K562 (cell line): Measurements from ENCODE around the gene C2CD2L. TPM values are rescaled to one million over a fixed set of nuclear protein-coding genes. Genes with fewer than 3 reads are reported as not detected.

ENCODE experiments used
- ASH1L ChIP-seq: fragments of 450-650 bp; IDR thresholded peaks from 2 replicates; pipeline ENCODE4 v1.6.1; 2018; ENCODE audit warnings: borderline replicate concordance, mild to moderate bottlenecking, low read depth; ENCODE audit not compliant: partially characterized antibody
- CGGBP1 ChIP-seq: fragments of 250-450 bp; sonication (Bioruptor Pico); IDR thresholded peaks from 2 replicates; pipeline ENCODE4 v1.9.0; 2021; ENCODE audit warnings: mild to moderate bottlenecking
- FOXK1 ChIP-seq: sonication (generic); formaldehyde crosslinking; IDR thresholded peaks from 2 replicates; pipeline ENCODE4 v1.8.0; 2022; ENCODE audit warnings: missing genetic modification reagents, mild to moderate bottlenecking, borderline replicate concordance
- GABPB2 ChIP-seq: fragments of 250-450 bp; sonication (Bioruptor Pico); conservative IDR thresholded peaks from 2 replicates; pipeline ENCODE4 v1.5.1; 2021; ENCODE audit warnings: mild to moderate bottlenecking
- HCFC1 ChIP-seq: IDR thresholded peaks from 2 replicates; pipeline ENCODE4 v1.6.1; 2012; ENCODE audit warnings: low read depth, low read length, improper control_type of control experiment
- KAT8 ChIP-seq: fragments of 450-650 bp; IDR thresholded peaks from 2 replicates; pipeline ENCODE4 v1.6.1; 2016; ENCODE audit warnings: low read depth, mild to moderate bottlenecking
- MAFF ChIP-seq: IDR thresholded peaks from 2 replicates; pipeline ENCODE4 v1.6.1; 2012; ENCODE audit warnings: low read length, improper control_type of control experiment
- MAFG ChIP-seq: fragments of 450-650 bp; conservative IDR thresholded peaks from 2 replicates; pipeline ENCODE4 v1.6.1; 2016; ENCODE audit warnings: missing genetic modification characterization, missing compliant biosample characterization
- MAZ ChIP-seq, 2 experiments: fragments of 450-650 bp in 1 of 2; sonication (generic) in 1 of 2; formaldehyde crosslinking; IDR thresholded peaks in 1 of 2; conservative IDR thresholded peaks in 1 of 2; 2 replicates each; pipeline versions ENCODE4 v1.4.0 to v1.5.0; 2020; ENCODE audit warnings: mild to moderate bottlenecking in 1 of 2, missing genetic modification reagents in 1 of 2
- MIER1 ChIP-seq: fragments of 450-650 bp; IDR thresholded peaks from 2 replicates; pipeline ENCODE4 v1.6.1; 2016; ENCODE audit warnings: antibody characterized with exemption, mild to moderate bottlenecking, low read depth
- NCOA1 ChIP-seq: fragments of 450-650 bp; IDR thresholded peaks from 2 replicates; pipeline ENCODE4 v1.6.1; 2016; ENCODE audit warnings: low read depth
- NCOA2 ChIP-seq, 2 experiments: fragments of 450-650 bp; IDR thresholded peaks; 2 replicates each; pipeline ENCODE4 v1.6.1; 2018; ENCODE audit warnings: mild to moderate bottlenecking in 2 of 2, moderate library complexity in 1 of 2; ENCODE audit not compliant: partially characterized antibody in 2 of 2
- NFE2L1 ChIP-seq: fragments of 450-650 bp; IDR thresholded peaks from 2 replicates; pipeline ENCODE4 v1.6.1; 2016; ENCODE audit warnings: missing genetic modification characterization, low read depth, mild to moderate bottlenecking, missing compliant biosample characterization, moderate library complexity, borderline replicate concordance
- SMC3 ChIP-seq: conservative IDR thresholded peaks from 2 replicates; pipeline ENCODE4 v1.6.1; 2011; ENCODE audit warnings: low read depth, low read length, improper control_type of control experiment; ENCODE audit not compliant: insufficient read depth
- USF2 ChIP-seq: sonication (generic); formaldehyde crosslinking; IDR thresholded peaks from 2 replicates; pipeline ENCODE4 v1.5.0; 2020; ENCODE audit warnings: missing genetic modification reagents
- ZBTB12 ChIP-seq: fragments of 250-450 bp; sonication (Bioruptor Pico); IDR thresholded peaks from 2 replicates; pipeline ENCODE4 v1.4.0; 2020
- ZNF184 ChIP-seq: sonication (generic); formaldehyde crosslinking; IDR thresholded peaks from 2 replicates; pipeline ENCODE4 v1.5.0; 2020; ENCODE audit warnings: missing genetic modification reagents
- ZNF778 ChIP-seq: fragments of 450-650 bp; formaldehyde crosslinking; IDR thresholded peaks from 2 replicates; pipeline ENCODE4 v1.4.0; 2020; ENCODE audit warnings: mild to moderate bottlenecking, moderate library complexity
- polyA plus RNA-seq, 8 experiments: library from polyadenylated mRNA; depleted of rRNA in 4 of 8; stranded (reverse) in 5 of 8; unstranded in 3 of 8; fragments of >200 nt; fragmentation: Nextera tagmentation in 2 of 8; fragmentation: Illumina TruSeq in 1 of 8; extraction: Ambion mirVana in 2 of 8; extraction: Trizol in 1 of 8; gene quantifications; 2 replicates each; pipeline versions ENCODE4 v1.2.1 to v1.2.3, GENCODE V29; 2011 to 2014; ENCODE audit warnings: inconsistent platforms in 1 of 8, missing spikeins in 1 of 8
- total RNA-seq, 7 experiments: library from RNA; depleted of rRNA in 6 of 7; stranded (reverse); fragments of >200 nt in 6 of 7; fragmentation: Illumina TruSeq in 2 of 7; extraction: Trizol in 2 of 7; gene quantifications; 2 replicates each; pipeline versions ENCODE4 v1.2.1 to v1.2.3, GENCODE V29; 2011 to 2021; ENCODE audit warnings: low replicate concordance in 1 of 7
- TF ChIP-seq, protein P1 (sequence below): fragments of 250-450 bp; sonication (Bioruptor Pico); IDR thresholded peaks from 2 replicates; pipeline ENCODE4 v1.5.0; 2021; ENCODE audit warnings: mild to moderate bottlenecking, borderline replicate concordance
- TF ChIP-seq, protein P2 (sequence below): sonication (generic); formaldehyde crosslinking; IDR thresholded peaks from 2 replicates; pipeline ENCODE4 v1.8.1; 2023; ENCODE audit warnings: mild to moderate bottlenecking, missing genetic modification reagents
- TF ChIP-seq, protein P3 (sequence below): sonication (generic); formaldehyde crosslinking; IDR thresholded peaks from 2 replicates; pipeline ENCODE4 v1.9.0; 2022; ENCODE audit warnings: mild to moderate bottlenecking, missing genetic modification reagents

Gene C2CD2L
- total and polyA plus RNA-seq, 9 of the 15 experiments (the other 6 are each of a cell fraction or from before 2014, with no cell fraction given) = 0.66 to 41.2 (median 14.8) TPM

GRCh38 chr11:119084663-119085436 lies 22.3 kb upstream of the C2CD2L start, which contains the start of gene HMBS (continued):
- TF ChIP-seq NFE2L1 (tag) (no peak), NCOA1 (no peak), ZNF184 (CRISPR knock-in tag) (no peak), KAT8 (no peak), MAZ (CRISPR knock-in tag; conservative IDR thresholded peaks at IDR 0.05 in 1 of 2, IDR thresholded peaks at IDR 0.05 in 1 of 2) (peak; percentile 58 to 73), MIER1 (no peak), GABPB2 (CRISPR knock-in tag) (no peak), FOXK1 (CRISPR knock-in tag) (no peak), ZNF778 (CRISPR knock-in tag) (no peak), ZBTB12 (CRISPR knock-in tag) (peak; percentile 85), NCOA2 (IDR thresholded peaks at IDR 0.05; ENCODE audit: partially characterized antibody in 2 of 2) (no peak), MAFG (tag) (no peak), HCFC1 (peak; percentile 39), ASH1L (peak; percentile 69), MAFF (no peak), CGGBP1 (no peak), SMC3 (no peak), USF2 (CRISPR knock-in tag) (peak; percentile 53; the same call in 1 of the 2 replicates)
- TF ChIP-seq, protein P1, sequence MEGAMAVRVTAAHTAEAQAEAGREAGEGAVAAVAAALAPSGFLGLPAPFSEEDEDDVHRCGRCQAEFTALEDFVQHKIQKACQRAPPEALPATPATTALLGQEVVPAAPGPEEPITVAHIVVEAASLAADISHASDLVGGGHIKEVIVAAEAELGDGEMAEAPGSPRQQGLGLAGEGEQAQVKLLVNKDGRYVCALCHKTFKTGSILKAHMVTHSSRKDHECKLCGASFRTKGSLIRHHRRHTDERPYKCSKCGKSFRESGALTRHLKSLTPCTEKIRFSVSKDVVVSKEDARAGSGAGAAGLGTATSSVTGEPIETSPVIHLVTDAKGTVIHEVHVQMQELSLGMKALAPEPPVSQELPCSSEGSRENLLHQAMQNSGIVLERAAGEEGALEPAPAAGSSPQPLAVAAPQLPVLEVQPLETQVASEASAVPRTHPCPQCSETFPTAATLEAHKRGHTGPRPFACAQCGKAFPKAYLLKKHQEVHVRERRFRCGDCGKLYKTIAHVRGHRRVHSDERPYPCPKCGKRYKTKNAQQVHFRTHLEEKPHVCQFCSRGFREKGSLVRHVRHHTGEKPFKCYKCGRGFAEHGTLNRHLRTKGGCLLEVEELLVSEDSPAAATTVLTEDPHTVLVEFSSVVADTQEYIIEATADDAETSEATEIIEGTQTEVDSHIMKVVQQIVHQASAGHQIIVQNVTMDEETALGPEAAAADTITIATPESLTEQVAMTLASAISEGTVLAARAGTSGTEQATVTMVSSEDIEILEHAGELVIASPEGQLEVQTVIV (CRISPR knock-in tag) = no peak
- TF ChIP-seq, protein P2, sequence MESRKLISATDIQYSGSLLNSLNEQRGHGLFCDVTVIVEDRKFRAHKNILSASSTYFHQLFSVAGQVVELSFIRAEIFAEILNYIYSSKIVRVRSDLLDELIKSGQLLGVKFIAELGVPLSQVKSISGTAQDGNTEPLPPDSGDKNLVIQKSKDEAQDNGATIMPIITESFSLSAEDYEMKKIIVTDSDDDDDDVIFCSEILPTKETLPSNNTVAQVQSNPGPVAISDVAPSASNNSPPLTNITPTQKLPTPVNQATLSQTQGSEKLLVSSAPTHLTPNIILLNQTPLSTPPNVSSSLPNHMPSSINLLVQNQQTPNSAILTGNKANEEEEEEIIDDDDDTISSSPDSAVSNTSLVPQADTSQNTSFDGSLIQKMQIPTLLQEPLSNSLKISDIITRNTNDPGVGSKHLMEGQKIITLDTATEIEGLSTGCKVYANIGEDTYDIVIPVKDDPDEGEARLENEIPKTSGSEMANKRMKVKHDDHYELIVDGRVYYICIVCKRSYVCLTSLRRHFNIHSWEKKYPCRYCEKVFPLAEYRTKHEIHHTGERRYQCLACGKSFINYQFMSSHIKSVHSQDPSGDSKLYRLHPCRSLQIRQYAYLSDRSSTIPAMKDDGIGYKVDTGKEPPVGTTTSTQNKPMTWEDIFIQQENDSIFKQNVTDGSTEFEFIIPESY (CRISPR knock-in tag) = no peak
- TF ChIP-seq, protein P3, sequence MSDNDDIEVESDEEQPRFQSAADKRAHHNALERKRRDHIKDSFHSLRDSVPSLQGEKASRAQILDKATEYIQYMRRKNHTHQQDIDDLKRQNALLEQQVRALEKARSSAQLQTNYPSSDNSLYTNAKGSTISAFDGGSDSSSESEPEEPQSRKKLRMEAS (CRISPR knock-in tag) = peak; percentile 82
